Cardiac muscle cell (in vitro differentiated cells and primary cell): ENCODE results near the gene FMNL3. TPM values are rescaled to one million over a fixed set of nuclear protein-coding genes. Genes with fewer than 3 reads are reported as not detected.

Experiments used
- DNase-seq, 2 donors: peaks; one replicate each; pipeline versions ENCODE4 v3.0.0 to v3.0.0-alpha.2; 2010 to 2017; ENCODE audit warnings: low read depth in 1 of 2, low spot score in 1 of 2
- H3K27ac ChIP-seq: fragments of 200-600 bp; sonication (generic); 2 replicates; pipeline ENCODE4 v1.5.1; 2016
- H3K27me3 ChIP-seq: fragments of 200-600 bp; sonication (generic); 2 replicates; pipeline ENCODE4 v1.6.0; 2016; ENCODE audit warnings: control low read depth
- H3K36me3 ChIP-seq: fragments of 200-600 bp; sonication (generic); 2 replicates; pipeline ENCODE4 v1.5.1; 2016; ENCODE audit warnings: control low read depth
- H3K4me1 ChIP-seq: fragments of 200-600 bp; sonication (generic); 2 replicates; pipeline ENCODE4 v1.8.1; 2017; ENCODE audit warnings: low read depth, mild to moderate bottlenecking, mixed run types
- H3K4me3 ChIP-seq: fragments of 200-600 bp; sonication (generic); 2 replicates; pipeline ENCODE4 v1.5.1; 2016; ENCODE audit warnings: mild to moderate bottlenecking
- H3K9me3 ChIP-seq: fragments of 200-600 bp; sonication (generic); 2 replicates; pipeline ENCODE4 v1.5.1; 2017; ENCODE audit warnings: low read depth, mild to moderate bottlenecking, control low read depth
- CTCF ChIP-seq: IDR thresholded peaks from 2 replicates; pipeline ENCODE4 v1.5.1; 2012; ENCODE audit warnings: low read depth, mild to moderate bottlenecking, low read length
- polyA plus RNA-seq: library from polyadenylated mRNA; unstranded; fragments of >200 nt; fragmentation: Nextera tagmentation; extraction: Ambion mirVana; gene quantifications from 2 replicates; pipeline ENCODE4 v1.2.1, GENCODE V29; 2016
- total RNA-seq: library from RNA; depleted of rRNA; stranded (reverse); fragments of >200 nt; gene quantifications from 2 replicates; pipeline ENCODE4 v1.2.3, GENCODE V29; 2016

The FMNL3 gene
- total and polyA plus RNA-seq, 2 experiments from 2014 or later = 2.9 to 5.6 TPM

DNA sequence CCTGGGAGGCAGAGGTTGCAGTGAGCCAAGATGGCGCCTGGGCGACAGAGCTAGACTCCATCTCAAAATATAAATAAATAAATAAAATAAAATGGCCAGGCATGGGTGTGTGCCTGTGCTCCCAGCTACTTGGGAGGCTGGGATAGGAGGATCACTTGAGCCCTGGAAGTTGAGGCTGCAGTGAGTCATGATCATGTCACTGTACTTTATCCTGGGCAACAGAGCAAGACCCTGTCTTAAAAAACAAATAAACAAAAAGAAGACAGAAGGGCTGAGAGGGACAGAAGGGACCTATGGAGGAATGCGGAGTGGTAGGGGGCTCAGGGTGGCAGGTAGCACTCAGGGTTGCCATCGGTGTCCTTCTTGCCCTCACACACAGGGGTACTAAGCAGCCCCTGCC lies 43.0 kb downstream of the FMNL3 start:
- Histone ChIP-seq H3K27ac (peak overlapping the region; percentile 93), H3K27me3 (no peaks in the 10 kb centered on the region)
- TF ChIP-seq CTCF = no peak

GRCh38 chr12:49662998-49663843 lies 44.0 kb downstream of the FMNL3 start:
- H3K4me3 ChIP-seq = no peak overlapping the region
- H3K36me3 ChIP-seq = no peaks in the 10 kb centered on the region
- peak; percentile 84 to 95 for DNase-seq
- peaks cover 20% of the 10 kb centered on the region for H3K4me1 ChIP-seq
- no peak for TF ChIP-seq CTCF
- H3K27ac ChIP-seq = peak overlapping the region; percentile 93
- no peaks in the 10 kb centered on the region for H3K27me3 ChIP-seq
- no peaks in the 10 kb centered on the region for H3K9me3 ChIP-seq

More for the DNA sequence above, 43.0 kb downstream of the FMNL3 start:
- Histone ChIP-seq H3K4me1 (peaks cover 20% of the 10 kb centered on the region), H3K9me3 (no peaks in the 10 kb centered on the region), H3K36me3 (no peaks in the 10 kb centered on the region), H3K4me3 (no peak overlapping the region)
- DNase-seq = no peak

GRCh38 chr12:49661746-49662145 lies 45.5 kb downstream of the FMNL3 start:
- Histone ChIP-seq H3K36me3 (no peaks in the 10 kb centered on the region), H3K4me3 (no peak overlapping the region), H3K27ac (no peak overlapping the region), H3K4me1 (peaks cover 20% of the 10 kb centered on the region), H3K27me3 (no peaks in the 10 kb centered on the region), H3K9me3 (no peaks in the 10 kb centered on the region)
- no peak for DNase-seq
- no peak for TF ChIP-seq CTCF

DNA sequence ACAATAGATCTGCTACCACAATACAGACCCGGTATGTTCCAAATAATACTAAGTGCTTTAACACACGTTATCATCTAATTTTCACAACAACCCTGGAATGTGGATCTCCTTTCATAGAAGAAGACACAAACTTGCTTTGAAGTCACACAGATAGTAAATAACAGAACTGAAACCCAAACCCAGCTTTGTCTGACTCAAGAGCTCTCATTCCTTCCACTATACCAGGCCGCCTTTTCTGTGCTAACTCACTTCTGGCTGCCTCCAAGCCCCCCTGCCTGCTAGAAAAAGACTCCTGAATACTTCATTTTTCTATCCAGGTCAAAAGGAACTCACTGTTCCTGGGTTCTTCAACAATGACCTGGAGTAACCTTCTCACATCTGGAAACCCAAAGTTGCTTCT lies 46.0 kb downstream of the FMNL3 start:
- no peak overlapping the region for H3K27ac ChIP-seq
- TF ChIP-seq CTCF = no peak
- H3K4me1 ChIP-seq = peaks cover 20% of the 10 kb centered on the region

DNA sequence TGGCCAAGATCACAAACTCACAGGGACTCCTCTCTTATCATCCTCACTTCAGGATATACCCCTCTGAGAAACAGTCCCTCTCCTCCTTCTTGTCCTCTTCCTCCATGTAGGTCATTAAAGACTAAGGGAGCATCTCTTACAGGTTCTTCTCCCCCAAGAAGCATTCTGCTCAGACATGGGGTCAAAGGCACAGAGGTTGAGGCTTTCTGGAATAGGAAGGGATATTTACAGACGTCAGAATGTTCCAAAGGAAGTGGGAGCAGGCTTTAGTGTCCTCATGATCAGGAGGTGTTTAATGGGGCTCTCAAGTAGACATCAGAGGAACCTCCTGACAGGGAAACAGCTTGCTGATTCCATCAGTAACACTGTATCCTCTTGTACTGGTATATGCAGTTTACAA lies 47.5 kb downstream of the FMNL3 start:
- no peak overlapping the region for H3K27ac ChIP-seq
- H3K4me1 ChIP-seq = peaks cover 20% of the 10 kb centered on the region
- H3K9me3 ChIP-seq = no peaks in the 10 kb centered on the region
- no peak for DNase-seq
- no peaks in the 10 kb centered on the region for H3K36me3 ChIP-seq
- no peak for TF ChIP-seq CTCF
- no peaks in the 10 kb centered on the region for H3K27me3 ChIP-seq
- no peak overlapping the region for H3K4me3 ChIP-seq

More for the DNA sequence above, 46.0 kb downstream of the FMNL3 start:
- Histone ChIP-seq H3K4me3 (no peak overlapping the region), H3K27me3 (no peaks in the 10 kb centered on the region), H3K36me3 (no peaks in the 10 kb centered on the region), H3K9me3 (no peaks in the 10 kb centered on the region)
- DNase-seq = no peak
